ENCODE results near the gene BMP2.

The BMP2 gene

GRCh38 chr20:6768228-6769140, 998 bp downstream of the BMP2 start:
- no peak for DNase-seq

- no peak for DNase-seq
These were observed 2.7 kb downstream of the BMP2 start for GRCh38 chr20:6769903-6770785.

- DNase-seq: no peak
These were observed 3.3 kb downstream of the BMP2 start for GRCh38 chr20:6770786-6771100.

GRCh38 chr20:6780433-6781190, 13.1 kb downstream of the BMP2 start:
- no peak for DNase-seq

GRCh38 chr20:6783752-6784151, 16.3 kb downstream of the BMP2 start:
- DNase-seq: no peak

GRCh38 chr20:6784210-6784631, 16.7 kb downstream of the BMP2 start:
- no peak for DNase-seq

GRCh38 chr20:6784767-6785166, 17.3 kb downstream of the BMP2 start:
- DNase-seq: no peak

- no peak for DNase-seq
These were observed 19.1 kb downstream of the BMP2 start for GRCh38 chr20:6786548-6786947.

GRCh38 chr20:6792789-6793188, 25.3 kb downstream of the BMP2 start:
- no peak for DNase-seq

GRCh38 chr20:6802227-6802626, 34.7 kb downstream of the BMP2 start:
- no peak for DNase-seq

GRCh38 chr20:6806275-6806674, 38.8 kb downstream of the BMP2 start:
- DNase-seq: no peak

- DNase-seq: no peak
These were observed 44.0 kb downstream of the BMP2 start for GRCh38 chr20:6811262-6812035.

- DNase-seq: no peak
These were observed 45.0 kb downstream of the BMP2 start for GRCh38 chr20:6812530-6812929.

GRCh38 chr20:6814945-6815344, 47.5 kb downstream of the BMP2 start:
- no peak for DNase-seq

- no peak for DNase-seq
These were observed 50.7 kb downstream of the BMP2 start for GRCh38 chr20:6818033-6818808.

- no peak for DNase-seq
These were observed 52.1 kb downstream of the BMP2 start for GRCh38 chr20:6819599-6819998.

- no peak for DNase-seq
These were observed 56.9 kb downstream of the BMP2 start for GRCh38 chr20:6824401-6824800.

GRCh38 chr20:6827472-6827871, 60.0 kb downstream of the BMP2 start:
- no peak for DNase-seq

GRCh38 chr20:6828794-6829423, 61.4 kb downstream of the BMP2 start:
- DNase-seq: peak; percentile 9

GRCh38 chr20:6829510-6830116, 62.1 kb downstream of the BMP2 start:
- no peak for DNase-seq

Measured in CD4-positive, alpha-beta T cell treated with Interleukin-4 for 4 hours (primary cell).